ENCODE measurements around the gene NDFIP1. TPM values are rescaled to one million over a fixed set of nuclear protein-coding genes. Genes with fewer than 3 reads are reported as not detected.

The NDFIP1 gene
- total and polyA plus RNA-seq, 2 of the 8 experiments (the other 6 are each of a cell fraction or from before 2014, with no cell fraction given): 8.8 to 27.1 TPM

- TF ChIP-seq POLR2AphosphoS5 (IDR thresholded peaks at IDR 0.05; ENCODE audit: low read depth, low read length) (no peak), USF2 (IDR thresholded peaks at IDR 0.05; ENCODE audit: low read length) (no peak), TAF7 (optimal IDR thresholded peaks at IDR 0.05; ENCODE audit: borderline replicate concordance, low read depth, low read length) (no peak), SRF (IDR thresholded peaks at IDR 0.05; ENCODE audit: low read depth, low read length) (no peak), CHD1 (IDR thresholded peaks at IDR 0.05; ENCODE audit: low read depth, low read length) (no peak), FOSL1 (IDR thresholded peaks at IDR 0.05; ENCODE audit: insufficient read depth, low read depth, low read length) (no peak)
These were observed 92.9 kb downstream of the NDFIP1 start (continued) for GRCh38 chr5:142201471-142201887.
